Uterus (tissue), 2 donors: ENCODE data around the gene GMPPB.
"Not testable (repeated sequence)": the region's sequence is repeated elsewhere in the genome, so short reads cannot be mapped to it uniquely, and the experiment has no call there.

Experiments
- CTCF ChIP-seq, 4 experiments: fragments of 200-600 bp in 2 of 4; fragments of 450-650 bp in 2 of 4; sonication (generic) in 2 of 4; IDR thresholded peaks; one replicate each; pipeline ENCODE4 v1.5.1; 2016 to 2019; ENCODE audit warnings: antibody characterized with exemption in 4 of 4, mild to moderate bottlenecking in 2 of 4, moderate library complexity in 1 of 4
- POLR2A ChIP-seq, 2 donors: fragments of 450-650 bp; IDR thresholded peaks; one replicate each; pipeline ENCODE4 v1.6.1; 2016; ENCODE audit warnings: antibody characterized with exemption in 2 of 2, mild to moderate bottlenecking in 1 of 2, moderate library complexity in 1 of 2

GRCh38 chr3:49688338-49689045 is 35.3 kb downstream of the GMPPB start:
- TF ChIP-seq CTCF, POLR2A (IDR thresholded peaks at IDR 0.05): not testable (repeated sequence)
